ENCODE measurements around the gene MYBPC1.
"Not testable (repeated sequence)": the region's sequence is repeated elsewhere in the genome, so short reads cannot be mapped to it uniquely, and the experiment has no call there.

The MYBPC1 gene

DNA sequence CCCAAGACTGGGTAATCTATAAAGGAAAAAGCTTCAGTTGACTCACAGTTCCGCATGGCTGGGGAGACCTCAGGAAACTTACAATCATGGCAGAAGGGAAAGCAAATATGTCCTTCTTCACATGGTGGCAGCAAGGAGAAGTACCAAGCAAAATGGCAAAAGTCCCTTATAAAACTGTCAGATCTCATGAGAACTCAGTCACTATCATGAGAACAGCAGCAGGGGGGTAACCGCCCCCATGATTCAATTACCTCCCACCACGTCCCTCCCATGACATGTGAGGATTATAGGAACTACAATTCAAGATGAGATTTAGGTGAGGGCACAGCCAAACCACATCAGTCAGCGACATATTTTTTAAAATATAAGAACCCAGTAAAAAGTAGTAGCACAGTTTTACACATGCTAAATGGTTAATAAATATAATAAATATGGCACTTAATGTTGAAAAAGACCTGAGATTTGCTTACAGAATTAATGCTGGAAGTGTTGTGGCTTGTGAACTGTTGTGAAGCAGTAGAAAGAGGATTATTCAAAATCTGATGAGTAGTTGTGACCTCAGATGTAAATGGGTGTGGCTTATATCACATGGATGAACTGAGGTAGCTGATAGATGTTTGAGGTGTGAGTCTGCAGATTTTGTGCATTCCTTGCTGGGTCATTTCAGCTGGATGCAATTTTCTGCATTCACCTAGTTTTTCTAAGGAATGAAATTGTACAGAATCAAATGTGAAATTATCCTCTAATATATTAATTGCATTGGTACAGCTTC lies 55.8 kb downstream of the MYBPC1 start:
- Histone ChIP-seq H3K4me3 (ENCODE audit: low read length) (no peak overlapping the region), H2AFZ (ENCODE audit: low read depth, low read length) (no peak overlapping the region), H3K4me1 (ENCODE audit: insufficient read depth, low read length) (no peaks in the 10 kb centered on the region), H3K36me3 (ENCODE audit: insufficient read depth, low read length) (no peaks in the 10 kb centered on the region), H3K27me3 (ENCODE audit: insufficient read depth, low read length) (no peaks in the 10 kb centered on the region), H3K9me3 (ENCODE audit: low read length) (no peaks in the 10 kb centered on the region)

DNA sequence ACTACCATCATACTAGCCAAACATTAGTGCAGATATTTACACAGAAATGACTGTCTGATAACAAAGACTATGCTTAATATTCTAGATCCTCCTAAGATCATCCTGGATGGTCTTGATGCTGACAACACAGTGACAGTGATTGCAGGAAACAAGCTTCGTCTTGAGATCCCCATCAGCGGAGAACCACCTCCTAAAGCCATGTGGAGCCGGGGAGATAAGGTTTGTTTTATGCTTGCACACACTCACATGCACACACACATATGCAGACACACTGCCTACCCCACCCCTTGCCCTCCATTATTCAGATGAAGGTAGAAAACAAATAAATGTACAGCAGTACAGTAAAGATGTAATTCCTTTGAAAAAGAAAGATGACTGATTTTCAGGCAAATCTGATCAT lies 58.3 kb downstream of the MYBPC1 start:
- no peaks in the 10 kb centered on the region for H3K36me3 ChIP-seq (ENCODE audit: insufficient read depth, low read length)
- H3K9me3 ChIP-seq (ENCODE audit: low read length): no peaks in the 10 kb centered on the region
- H2AFZ ChIP-seq (ENCODE audit: low read depth, low read length): no peak overlapping the region
- H3K4me3 ChIP-seq (ENCODE audit: low read length): no peak overlapping the region
- H3K4me1 ChIP-seq (ENCODE audit: insufficient read depth, low read length): no peaks in the 10 kb centered on the region
- H3K27me3 ChIP-seq (ENCODE audit: insufficient read depth, low read length): no peaks in the 10 kb centered on the region

DNA sequence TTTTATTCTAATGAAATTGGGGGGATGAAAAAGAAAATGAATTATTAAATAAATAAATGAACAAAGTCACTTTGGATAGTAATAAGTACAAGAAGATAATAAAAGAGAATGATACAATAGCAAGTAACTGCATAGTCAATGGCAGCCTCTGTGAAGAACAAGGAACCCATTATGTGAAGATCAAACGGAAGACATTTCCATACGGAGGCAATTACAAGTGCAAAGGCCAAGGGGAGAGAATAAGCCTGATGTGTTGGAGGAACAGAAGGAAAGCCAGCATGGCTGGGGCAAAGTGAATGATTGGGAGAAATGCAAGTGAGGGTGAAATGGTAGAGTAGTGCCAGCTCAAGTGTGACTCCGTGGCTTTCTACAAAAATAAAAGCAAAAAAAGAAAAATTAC lies 58.7 kb downstream of the MYBPC1 start:
- Histone ChIP-seq H3K36me3 (ENCODE audit: insufficient read depth, low read length) (no peaks in the 10 kb centered on the region), H2AFZ (ENCODE audit: low read depth, low read length) (no peak overlapping the region), H3K4me3 (ENCODE audit: low read length) (no peak overlapping the region), H3K27me3 (ENCODE audit: insufficient read depth, low read length) (no peaks in the 10 kb centered on the region), H3K9me3 (ENCODE audit: low read length) (no peaks in the 10 kb centered on the region), H3K4me1 (ENCODE audit: insufficient read depth, low read length) (no peaks in the 10 kb centered on the region)

DNA sequence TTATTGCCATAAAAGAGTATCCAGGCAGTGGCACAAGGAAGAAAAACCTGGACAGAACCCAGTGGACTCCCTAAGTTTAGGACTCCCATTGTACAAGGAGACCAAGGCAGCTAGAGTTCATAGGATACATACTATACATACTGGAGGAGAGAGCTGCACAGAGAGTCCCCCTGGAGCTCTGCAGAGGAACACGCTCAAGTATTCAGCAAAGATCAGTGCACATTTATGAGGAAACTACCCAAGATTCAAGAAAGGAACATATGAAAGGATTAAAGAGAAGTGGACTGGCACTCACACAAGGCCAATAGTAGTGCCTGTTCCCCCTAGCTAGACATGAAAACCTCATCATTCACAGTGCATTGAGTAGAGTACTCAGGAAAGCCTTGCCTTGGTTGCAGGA lies 59.7 kb downstream of the MYBPC1 start:
- Histone ChIP-seq H3K27me3 (ENCODE audit: insufficient read depth, low read length) (peaks cover 2% of the 10 kb centered on the region), H2AFZ (ENCODE audit: low read depth, low read length) (no peak overlapping the region), H3K4me1 (ENCODE audit: insufficient read depth, low read length) (no peaks in the 10 kb centered on the region), H3K9me3 (ENCODE audit: low read length) (no peaks in the 10 kb centered on the region), H3K36me3 (ENCODE audit: insufficient read depth, low read length) (no peaks in the 10 kb centered on the region), H3K4me3 (ENCODE audit: low read length) (no peak overlapping the region)

DNA sequence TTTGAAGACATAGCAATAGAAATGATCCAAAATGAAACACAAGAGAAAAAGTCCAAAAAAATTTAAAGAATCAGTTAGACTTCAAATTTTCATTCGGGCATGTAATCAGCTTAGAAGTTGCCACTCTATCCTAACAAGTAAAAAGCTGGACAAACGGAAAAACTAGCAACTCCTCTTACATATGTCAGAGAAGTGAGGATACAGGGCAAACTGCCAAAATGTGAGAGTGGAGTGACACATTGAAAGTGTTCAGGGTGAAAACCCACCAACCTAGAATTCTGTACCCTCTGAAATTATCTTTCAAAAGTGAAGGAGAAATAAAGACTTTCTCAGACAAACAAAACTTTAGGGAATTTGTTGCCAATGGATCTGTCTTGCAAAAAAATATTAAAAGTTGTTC lies 60.6 kb downstream of the MYBPC1 start:
- Histone ChIP-seq H3K27me3 (ENCODE audit: insufficient read depth, low read length) (peaks cover 2% of the 10 kb centered on the region), H3K4me3 (ENCODE audit: low read length) (no peak overlapping the region), H3K4me1 (ENCODE audit: insufficient read depth, low read length) (no peaks in the 10 kb centered on the region), H3K9me3 (ENCODE audit: low read length) (no peaks in the 10 kb centered on the region), H2AFZ (ENCODE audit: low read depth, low read length) (no peak overlapping the region), H3K36me3 (ENCODE audit: insufficient read depth, low read length) (no peaks in the 10 kb centered on the region)

DNA sequence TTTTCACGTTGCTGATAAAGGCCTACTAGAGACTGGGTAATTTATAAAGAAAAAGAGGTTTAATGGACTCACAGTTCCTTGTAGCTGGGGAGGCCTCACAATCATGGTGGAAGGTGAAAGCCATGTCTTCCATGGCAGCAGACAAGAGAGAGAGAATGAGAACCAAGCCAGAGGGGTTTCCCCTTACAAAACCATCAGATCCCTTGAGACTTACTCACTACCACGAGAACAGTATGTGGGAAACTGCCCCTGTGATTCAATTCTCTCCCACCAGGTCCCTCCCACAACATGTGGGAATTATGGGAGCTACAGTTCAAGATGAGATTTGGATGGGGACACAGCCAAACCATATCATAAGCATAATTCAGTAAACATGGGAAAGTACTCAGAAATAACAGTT lies 65.9 kb downstream of the MYBPC1 start:
- H3K4me1 ChIP-seq (ENCODE audit: insufficient read depth, low read length): peaks cover 10% of the 10 kb centered on the region
- H3K4me3 ChIP-seq (ENCODE audit: low read length); H2AFZ ChIP-seq (ENCODE audit: low read depth, low read length); H3K9me3 ChIP-seq (ENCODE audit: low read length); H3K36me3 ChIP-seq (ENCODE audit: insufficient read depth, low read length); H3K27me3 ChIP-seq (ENCODE audit: insufficient read depth, low read length): not testable (repeated sequence)

DNA sequence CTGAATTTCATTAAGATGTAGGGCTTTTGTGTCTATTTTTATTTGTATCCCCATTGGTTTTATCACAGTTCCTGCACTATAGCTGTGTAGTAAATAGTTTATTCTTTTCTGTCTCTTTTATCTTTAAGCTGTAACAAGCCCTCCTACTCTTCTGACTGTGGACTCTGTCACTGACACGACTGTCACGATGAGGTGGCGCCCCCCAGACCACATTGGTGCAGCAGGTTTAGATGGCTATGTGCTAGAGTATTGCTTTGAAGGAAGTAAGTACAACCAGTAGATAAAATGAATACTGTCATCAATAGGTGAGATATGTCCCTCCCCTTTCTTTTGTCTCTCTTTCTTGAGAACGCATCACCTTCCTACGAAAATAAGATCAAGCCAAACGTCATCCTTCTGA lies 68.5 kb downstream of the MYBPC1 start:
- peaks cover 2% of the 10 kb centered on the region for H3K27me3 ChIP-seq (ENCODE audit: insufficient read depth, low read length)
- H3K4me1 ChIP-seq (ENCODE audit: insufficient read depth, low read length): peaks cover 10% of the 10 kb centered on the region
- no peaks in the 10 kb centered on the region for H3K36me3 ChIP-seq (ENCODE audit: insufficient read depth, low read length)
- H2AFZ ChIP-seq (ENCODE audit: low read depth, low read length): no peak overlapping the region
- H3K4me3 ChIP-seq (ENCODE audit: low read length): no peak overlapping the region
- H3K9me3 ChIP-seq (ENCODE audit: low read length): no peaks in the 10 kb centered on the region

DNA sequence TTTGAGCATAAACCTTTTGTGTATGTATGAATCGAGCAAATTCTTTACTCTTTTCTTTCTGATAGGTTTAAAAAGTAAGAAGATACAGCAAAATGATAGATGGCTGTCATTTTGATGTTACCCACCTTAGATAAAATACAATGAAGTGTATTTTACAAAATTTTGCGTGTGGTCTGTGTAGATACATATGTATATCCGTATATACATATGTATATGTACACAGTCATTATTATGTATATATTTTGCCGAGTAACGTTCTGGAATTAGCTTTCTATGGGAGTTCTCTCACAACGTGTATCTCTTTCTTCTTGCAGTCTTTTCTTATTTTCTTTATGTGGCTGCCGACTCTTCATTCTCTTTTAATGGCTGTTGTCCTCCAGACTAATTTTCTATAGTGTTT lies 70.2 kb downstream of the MYBPC1 start:
- Histone ChIP-seq H3K9me3 (ENCODE audit: low read length) (no peaks in the 10 kb centered on the region), H2AFZ (ENCODE audit: low read depth, low read length) (peak overlapping the region; percentile 46), H3K27me3 (ENCODE audit: insufficient read depth, low read length) (no peaks in the 10 kb centered on the region), H3K36me3 (ENCODE audit: insufficient read depth, low read length) (no peaks in the 10 kb centered on the region), H3K4me3 (ENCODE audit: low read length) (no peak overlapping the region), H3K4me1 (ENCODE audit: insufficient read depth, low read length) (peaks cover 10% of the 10 kb centered on the region)

DNA sequence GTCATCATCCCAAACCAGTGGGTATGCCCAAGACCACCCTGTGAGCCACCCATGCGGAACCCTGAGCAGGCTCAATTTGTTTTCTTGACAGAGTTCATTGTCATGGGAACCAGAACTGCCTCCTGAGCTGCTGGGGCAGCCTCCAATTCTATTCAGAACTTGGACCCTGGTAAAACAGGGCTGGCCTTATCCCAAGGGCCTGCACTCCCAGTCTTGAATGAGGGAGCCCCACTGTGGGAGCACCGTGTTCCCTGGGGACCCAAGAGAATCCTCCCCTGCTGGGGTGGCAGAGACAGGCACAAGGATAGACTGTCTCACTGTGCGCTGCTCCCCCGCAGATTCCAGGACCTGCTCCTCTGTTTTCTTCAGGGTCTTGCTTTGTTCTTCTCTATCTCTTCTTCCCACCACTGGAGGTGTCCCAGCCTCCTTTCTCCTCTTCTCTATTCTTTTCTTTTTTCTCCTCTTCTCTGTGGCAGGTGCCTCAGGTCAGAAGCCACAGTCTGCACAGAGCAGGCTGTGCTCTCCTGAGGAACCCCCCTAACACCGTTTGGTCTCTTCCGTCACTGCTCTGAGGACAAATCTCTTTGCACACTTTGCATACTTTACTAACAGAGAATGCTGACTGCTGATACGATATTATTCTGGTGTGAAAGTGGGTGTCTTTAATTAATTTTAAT lies 71.4 kb downstream of the MYBPC1 start:
- no peak overlapping the region for H3K4me3 ChIP-seq (ENCODE audit: low read length)
- peaks cover 10% of the 10 kb centered on the region for H3K4me1 ChIP-seq (ENCODE audit: insufficient read depth, low read length)
- H2AFZ ChIP-seq (ENCODE audit: low read depth, low read length): no peak overlapping the region
- no peaks in the 10 kb centered on the region for H3K36me3 ChIP-seq (ENCODE audit: insufficient read depth, low read length)
- H3K9me3 ChIP-seq (ENCODE audit: low read length): no peaks in the 10 kb centered on the region
- no peaks in the 10 kb centered on the region for H3K27me3 ChIP-seq (ENCODE audit: insufficient read depth, low read length)

DNA sequence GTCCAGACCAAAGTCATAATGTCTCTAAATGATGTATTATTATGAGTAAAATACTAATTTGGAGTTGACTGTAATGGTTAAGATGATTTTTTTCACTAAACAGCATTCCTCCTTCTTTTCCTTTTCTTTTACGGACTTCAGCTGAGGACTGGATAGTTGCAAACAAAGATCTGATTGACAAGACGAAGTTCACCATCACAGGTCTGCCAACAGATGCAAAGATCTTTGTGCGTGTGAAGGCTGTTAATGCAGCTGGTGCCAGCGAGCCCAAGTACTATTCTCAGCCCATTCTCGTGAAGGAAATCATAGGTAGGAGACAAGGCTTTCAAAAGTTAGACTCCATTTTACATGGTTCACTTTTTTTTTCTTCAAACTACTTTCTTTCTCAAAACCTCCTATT lies 72.8 kb downstream of the MYBPC1 start:
- H2AFZ ChIP-seq (ENCODE audit: low read depth, low read length): no peak overlapping the region
- peaks cover 10% of the 10 kb centered on the region for H3K4me1 ChIP-seq (ENCODE audit: insufficient read depth, low read length)
- no peaks in the 10 kb centered on the region for H3K27me3 ChIP-seq (ENCODE audit: insufficient read depth, low read length)
- no peak overlapping the region for H3K4me3 ChIP-seq (ENCODE audit: low read length)
- no peaks in the 10 kb centered on the region for H3K36me3 ChIP-seq (ENCODE audit: insufficient read depth, low read length)
- no peaks in the 10 kb centered on the region for H3K9me3 ChIP-seq (ENCODE audit: low read length)

DNA sequence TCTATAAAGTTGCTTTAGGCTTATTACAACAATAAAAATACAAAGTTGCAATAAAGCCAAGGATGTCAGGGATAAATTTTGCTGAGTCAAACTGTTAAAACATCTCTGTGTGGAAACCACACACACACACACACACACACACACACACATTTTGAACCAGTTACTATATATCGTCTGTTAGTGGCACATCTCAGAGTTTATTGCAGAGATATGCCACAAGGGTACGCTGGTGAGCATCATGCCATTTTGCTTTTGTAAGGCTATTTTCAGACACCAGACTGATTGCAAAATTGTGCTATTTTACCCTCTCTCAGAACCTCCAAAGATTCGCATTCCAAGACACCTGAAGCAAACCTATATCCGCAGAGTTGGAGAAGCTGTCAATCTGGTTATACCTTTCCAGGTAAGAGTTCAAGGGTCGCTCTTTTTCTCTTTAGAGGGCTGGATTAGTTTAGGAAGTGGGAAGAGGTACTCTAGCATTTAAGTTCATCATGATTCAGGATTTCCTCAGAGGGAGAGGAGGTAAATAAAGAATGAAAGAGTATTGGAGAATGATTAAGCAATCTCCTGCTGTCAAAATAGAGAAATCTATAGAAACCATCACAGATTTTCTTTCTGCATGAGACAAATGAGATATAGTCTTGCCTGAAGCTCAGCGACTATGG lies 75.4 kb downstream of the MYBPC1 start:
- H3K27me3 ChIP-seq (ENCODE audit: insufficient read depth, low read length): no peaks in the 10 kb centered on the region
- peaks cover 5% of the 10 kb centered on the region for H3K4me1 ChIP-seq (ENCODE audit: insufficient read depth, low read length)
- H2AFZ ChIP-seq (ENCODE audit: low read depth, low read length): no peak overlapping the region
- H3K4me3 ChIP-seq (ENCODE audit: low read length): no peak overlapping the region
- H3K36me3 ChIP-seq (ENCODE audit: insufficient read depth, low read length): no peaks in the 10 kb centered on the region
- H3K9me3 ChIP-seq (ENCODE audit: low read length): no peaks in the 10 kb centered on the region

DNA sequence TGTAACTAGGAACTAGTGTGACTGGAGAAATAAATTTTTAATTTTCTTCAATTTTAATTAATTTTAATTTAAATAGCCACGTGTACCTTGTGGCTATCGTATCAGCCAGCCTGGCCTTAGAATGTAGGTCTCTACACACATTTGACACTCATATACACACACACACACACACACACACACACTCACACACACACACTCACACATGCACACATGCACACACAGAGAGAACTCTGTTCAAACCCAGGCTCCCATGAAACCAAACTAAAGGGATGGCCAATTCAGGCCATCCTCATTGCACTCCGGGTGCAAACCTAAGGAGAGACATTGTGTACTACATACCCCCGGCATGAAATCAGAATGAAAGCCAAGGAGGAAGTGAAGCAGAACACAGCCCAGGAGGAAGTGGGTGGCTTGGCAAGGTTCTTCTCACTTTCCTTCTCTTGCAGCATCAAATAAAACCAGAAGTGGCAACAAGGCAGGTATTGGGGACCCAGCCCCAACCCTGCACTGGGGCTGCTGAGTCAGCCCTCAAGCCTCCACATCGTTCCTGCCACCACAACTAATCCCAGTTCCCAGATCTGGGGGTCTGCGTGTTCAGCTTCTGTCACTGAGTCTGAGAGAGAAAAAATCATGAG lies 76.5 kb downstream of the MYBPC1 start:
- H3K27me3 ChIP-seq (ENCODE audit: insufficient read depth, low read length): no peaks in the 10 kb centered on the region
- no peaks in the 10 kb centered on the region for H3K4me1 ChIP-seq (ENCODE audit: insufficient read depth, low read length)
- H3K9me3 ChIP-seq (ENCODE audit: low read length): no peaks in the 10 kb centered on the region
- H2AFZ ChIP-seq (ENCODE audit: low read depth, low read length): no peak overlapping the region
- no peak overlapping the region for H3K4me3 ChIP-seq (ENCODE audit: low read length)
- no peaks in the 10 kb centered on the region for H3K36me3 ChIP-seq (ENCODE audit: insufficient read depth, low read length)

DNA sequence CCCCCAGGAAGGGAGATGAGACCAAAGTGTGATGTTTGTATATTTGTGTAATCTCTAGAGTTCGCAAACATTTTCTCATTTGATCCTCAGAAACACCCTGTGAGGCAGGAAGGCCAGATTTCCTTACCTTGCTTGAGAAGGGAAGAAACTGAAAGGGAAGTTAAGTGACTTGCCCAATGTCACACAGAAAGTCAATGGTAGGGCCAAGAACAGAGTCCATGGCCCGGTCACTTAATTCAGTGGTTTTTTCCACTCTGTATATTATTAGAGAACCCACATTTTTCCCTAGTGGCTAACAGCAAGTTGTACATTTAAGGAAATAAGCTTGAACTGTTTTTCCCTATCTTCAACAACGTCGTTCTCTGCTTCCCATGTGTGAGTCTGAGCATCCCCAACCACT lies 77.1 kb downstream of the MYBPC1 start:
- Histone ChIP-seq H3K27me3 (ENCODE audit: insufficient read depth, low read length) (no peaks in the 10 kb centered on the region), H3K4me1 (ENCODE audit: insufficient read depth, low read length) (no peaks in the 10 kb centered on the region), H3K36me3 (ENCODE audit: insufficient read depth, low read length) (no peaks in the 10 kb centered on the region), H3K4me3 (ENCODE audit: low read length) (no peak overlapping the region), H3K9me3 (ENCODE audit: low read length) (no peaks in the 10 kb centered on the region), H2AFZ (ENCODE audit: low read depth, low read length) (no peak overlapping the region)

Measured in neuron (in vitro differentiated cells).